A673 (cell line): Measurements from ENCODE around the gene LRRC4C. TPM values are rescaled to one million over a fixed set of nuclear protein-coding genes. Genes with fewer than 3 reads are reported as not detected.

Source experiments
- BruUV-seq: library from RNA; stranded (reverse); fragments of 400-500 nt; replicated peaks from 2 replicates; lab custom pipeline; 2021; lab: Mats Ljungman, UMichigan
- CTCF ChIA-PET: fragments of 300-600 bp; sonication (Branson Sonifier 250); formaldehyde crosslinking; loops from one replicate; lab custom pipeline; 2022; ENCODE audit warnings: antibody characterized with exemption; lab: Charles Lee
- POLR2A ChIA-PET: fragments of 300-600 bp; sonication (Branson Sonifier 250); formaldehyde crosslinking; loops from one replicate; lab custom pipeline; 2022; ENCODE audit warnings: antibody characterized with exemption; ENCODE audit not compliant: low non-redundant PET; lab: Charles Lee
- DNase-seq: peaks from one replicate; pipeline ENCODE4 v3.0.0-alpha.2; 2015; ENCODE audit warnings: low spot score
- H3K27ac ChIP-seq: fragments of 200-600 bp; sonication (generic); 2 replicates; pipeline ENCODE4 v1.5.1; 2016; ENCODE audit warnings: mixed run types, low read depth, mild to moderate bottlenecking, mixed read lengths, antibody characterized with exemption, low read length; ENCODE audit not compliant: poor library complexity, severe bottlenecking
- H3K27me3 ChIP-seq: fragments of 200-600 bp; sonication (generic); replicated peaks from 2 replicates; pipeline ENCODE4 v1.6.1; 2017; ENCODE audit warnings: mixed run types, low read depth, mild to moderate bottlenecking, mixed read lengths, antibody characterized with exemption, low read length; ENCODE audit not compliant: insufficient read depth, poor library complexity
- H3K36me3 ChIP-seq: fragments of 200-600 bp; sonication (generic); 2 replicates; pipeline ENCODE4 v1.6.1; 2016; ENCODE audit warnings: mixed run types, mild to moderate bottlenecking, mixed read lengths, antibody characterized with exemption, low read length; ENCODE audit not compliant: insufficient read depth, poor library complexity, severe bottlenecking
- H3K4me1 ChIP-seq: fragments of 200-600 bp; sonication (generic); 2 replicates; pipeline ENCODE4 v1.6.1; 2017; ENCODE audit warnings: mixed run types, mild to moderate bottlenecking, mixed read lengths, antibody characterized with exemption, low read length; ENCODE audit not compliant: insufficient read depth, poor library complexity, severe bottlenecking
- H3K4me3 ChIP-seq: fragments of 200-600 bp; sonication (generic); 2 replicates; pipeline ENCODE4 v1.5.1; 2016; ENCODE audit warnings: low read depth, mixed run types, mild to moderate bottlenecking, mixed read lengths, low read length; ENCODE audit not compliant: poor library complexity, severe bottlenecking
- H3K9me3 ChIP-seq: fragments of 200-600 bp; sonication (generic); 2 replicates; pipeline ENCODE4 v1.6.1; 2016; ENCODE audit warnings: mixed run types, low read depth, mild to moderate bottlenecking, mixed read lengths, antibody characterized with exemption, low read length; ENCODE audit not compliant: poor library complexity, severe bottlenecking
- CTCF ChIP-seq: fragments of 300-800, 200-600 bp; sonication (generic); conservative IDR thresholded peaks from 2 replicates; pipeline ENCODE4 v1.5.1; 2017; ENCODE audit warnings: low read depth, mild to moderate bottlenecking, antibody characterized with exemption, low read length, moderate library complexity, mixed read lengths
- EZH2 ChIP-seq: fragments of 200-600 bp; sonication (generic); IDR thresholded peaks from 2 replicates; pipeline ENCODE4 v1.6.1; 2017; ENCODE audit warnings: borderline replicate concordance, low read depth, mild to moderate bottlenecking, mixed read lengths, antibody characterized with exemption, low read length; ENCODE audit not compliant: poor library complexity, severe bottlenecking
- intact Hi-C: fragments of 100-400 bp; cut with micrococcal nuclease; formaldehyde crosslinking; loops from one replicate; pipeline ENCODE4 v1.10.0; 2022; ENCODE audit not compliant: unreplicated experiment
- total RNA-seq: library from RNA; stranded (reverse); gene quantifications from 2 replicates; pipeline ENCODE4 v1.2.3, GENCODE V29; 2021

The LRRC4C gene
- total RNA-seq, 1 experiment from 2014 or later, result 38.3 TPM

GRCh38 chr11:40104941-40105550 lies 1354.4 kb downstream of the LRRC4C start:
- Histone ChIP-seq H3K9me3 (peaks cover 8% of the 10 kb centered on the region), H3K4me3 (no peak overlapping the region), H3K27me3 (no peaks in the 10 kb centered on the region), H3K4me1 (peaks cover 11% of the 10 kb centered on the region), H3K36me3 (no peaks in the 10 kb centered on the region), H3K27ac (peak overlapping the region; percentile 3)
- no peak for TF ChIP-seq EZH2
- intact Hi-C loops, result no loop called here
- no TSS peak for BruUV-seq
- CTCF ChIA-PET, result no interaction called here
- POLR2A ChIA-PET, result no interaction called here
- peak; percentile 93 for DNase-seq

GRCh38 chr11:40100781-40101180 lies 1358.7 kb downstream of the LRRC4C start:
- DNase-seq, result no peak
- TF ChIP-seq EZH2 (no peak), CTCF (no peak)
- BruUV-seq, result no TSS peak

GRCh38 chr11:40100162-40100553 lies 1359.3 kb downstream of the LRRC4C start:
- ChIA-PET CTCF (no interaction called here), POLR2A (interaction anchor here (0.6 kb wide), 1 partner anchor 642 kb away, joined by 25 read pairs; no protein-coding TSS in a partner anchor)
- no peak for TF ChIP-seq CTCF
- no peak for TF ChIP-seq EZH2
- intact Hi-C loops, result no loop called here
- no TSS peak for BruUV-seq
- DNase-seq, result no peak
- Histone ChIP-seq H3K27me3 (no peaks in the 10 kb centered on the region), H3K27ac (no peak overlapping the region), H3K4me3 (no peak overlapping the region), H3K9me3 (peaks cover 8% of the 10 kb centered on the region), H3K36me3 (no peaks in the 10 kb centered on the region), H3K4me1 (peaks cover 7% of the 10 kb centered on the region)

More at GRCh38 chr11:40100781-40101180, 1358.7 kb downstream of the LRRC4C start:
- H3K4me3 ChIP-seq, result no peak overlapping the region
- H3K4me1 ChIP-seq, result peaks cover 11% of the 10 kb centered on the region
- no peak overlapping the region for H3K27ac ChIP-seq
- no peaks in the 10 kb centered on the region for H3K36me3 ChIP-seq
- ChIA-PET CTCF (no interaction called here), POLR2A (no interaction called here)
- no peaks in the 10 kb centered on the region for H3K27me3 ChIP-seq
- peaks cover 8% of the 10 kb centered on the region for H3K9me3 ChIP-seq
- intact Hi-C loops, result no loop called here
